Regular cardiac myocyte (primary cell): ENCODE results near the gene FRRS1L. TPM values are rescaled to one million over a fixed set of nuclear protein-coding genes. Genes with fewer than 3 reads are reported as not detected.

Source experiments
- total RNA-seq: library from RNA; depleted of rRNA; stranded (reverse); fragments of >200 nt; gene quantifications from 2 replicates; pipeline ENCODE4 v1.2.3, GENCODE V29; 2014

FRRS1L gene
- total RNA-seq = 0.19 and 0.28 TPM in 2 replicates

GRCh38 chr9:109166771-109167601 lies at the start of gene FRRS1L:
FRRS1L (minus strand) TSS chr9:109167249; CDS start chr9:109167138, 111 bp downstream.

GRCh38 chr9:109119439-109120203 lies 47.4 kb downstream of the FRRS1L start, which contains the start of gene TMEM245:
TMEM245 (minus strand) TSS chr9:109119947; CDS start chr9:109119913, 34 bp downstream.

Other genes starting within 250 kb of the FRRS1L start
- 37.8 and 55.0 TPM in 2 replicates for gene ELP1, start 233.1 kb downstream of the FRRS1L start, total RNA-seq
- 5.8 and 6.2 TPM in 2 replicates for gene ABITRAM, start 232.8 kb downstream of the FRRS1L start, total RNA-seq
- gene CTNNAL1, start 153.8 kb downstream of the FRRS1L start, total RNA-seq = 143 and 157 TPM in 2 replicates
- gene TMEM245, start 47.3 kb downstream of the FRRS1L start, total RNA-seq = 56.7 and 71.0 TPM in 2 replicates
- gene EPB41L4B, start 153.8 kb upstream of the FRRS1L start, total RNA-seq = 2.3 and 3.3 TPM in 2 replicates